Activated naive CD4-positive, alpha-beta T cell treated with anti-CD3 and anti-CD28 coated beads, Interleukin-2, amount 50 U/mL, for 16 hours (primary cell): ENCODE data around the gene SMIM22.
"Not testable (repeated sequence)": the region's sequence is repeated elsewhere in the genome, so short reads cannot be mapped to it uniquely, and the experiment has no call there.

ENCODE experiments used
- DNase-seq: peaks from one replicate; pipeline ENCODE4 v3.0.0-alpha.2; 2020

The SMIM22 gene

DNA sequence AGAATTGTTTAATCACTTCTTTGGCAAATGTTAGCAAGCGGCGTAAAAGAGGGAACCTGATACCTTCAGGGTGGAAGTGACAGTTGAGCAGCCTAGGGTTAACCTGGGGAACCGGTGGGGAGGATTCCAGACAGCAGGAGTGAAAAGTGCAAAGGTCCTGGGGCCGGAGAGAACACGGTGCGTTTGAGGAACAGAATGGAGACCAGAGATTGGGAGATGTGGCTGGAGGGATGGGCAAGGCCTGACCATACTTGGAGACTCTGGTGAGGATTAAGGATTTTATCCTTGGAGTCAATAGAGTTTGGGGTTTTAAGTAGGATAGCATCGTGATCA, 25.9 kb upstream of the SMIM22 start:
- no peak for DNase-seq

DNA sequence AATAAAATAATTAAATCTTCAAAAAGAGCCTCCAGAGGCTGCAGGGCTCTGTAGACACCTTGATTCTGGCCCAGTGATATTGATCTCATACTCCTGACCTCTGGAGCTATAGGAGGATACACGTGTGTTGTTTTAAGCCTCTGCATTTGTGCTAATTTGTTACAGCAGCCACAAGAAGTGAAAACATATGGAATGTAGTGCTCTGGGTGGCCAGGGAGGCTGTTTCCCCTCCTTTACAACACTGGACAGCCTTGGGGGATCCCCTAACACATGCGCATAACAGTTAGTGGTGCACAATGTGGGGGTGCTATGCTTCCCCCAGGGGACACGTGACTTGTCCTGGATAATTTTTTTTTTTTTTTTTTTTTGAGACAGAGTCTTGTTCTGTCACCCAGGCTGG, 23.5 kb upstream of the SMIM22 start:
- DNase-seq, result no peak

DNA sequence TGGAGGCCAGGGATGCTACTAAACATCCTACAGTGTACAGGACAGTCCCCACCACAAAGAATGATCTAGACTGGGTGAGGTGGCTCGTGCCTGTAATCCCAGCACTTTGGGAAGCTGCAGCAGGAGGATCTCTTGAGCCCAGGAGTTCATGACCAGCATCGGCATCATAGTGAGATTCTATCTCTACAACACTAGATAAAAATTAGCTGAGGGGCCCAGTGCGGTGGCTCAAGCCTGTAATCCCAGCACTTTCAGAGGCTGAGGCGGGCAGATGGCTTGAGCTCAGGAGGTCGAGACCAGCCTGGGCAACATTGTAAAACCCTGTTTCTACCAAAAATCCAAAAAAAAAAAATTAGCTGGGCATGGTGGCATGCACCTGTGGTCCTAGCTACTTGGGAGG, 22.8 kb upstream of the SMIM22 start:
- no peak for DNase-seq

DNA sequence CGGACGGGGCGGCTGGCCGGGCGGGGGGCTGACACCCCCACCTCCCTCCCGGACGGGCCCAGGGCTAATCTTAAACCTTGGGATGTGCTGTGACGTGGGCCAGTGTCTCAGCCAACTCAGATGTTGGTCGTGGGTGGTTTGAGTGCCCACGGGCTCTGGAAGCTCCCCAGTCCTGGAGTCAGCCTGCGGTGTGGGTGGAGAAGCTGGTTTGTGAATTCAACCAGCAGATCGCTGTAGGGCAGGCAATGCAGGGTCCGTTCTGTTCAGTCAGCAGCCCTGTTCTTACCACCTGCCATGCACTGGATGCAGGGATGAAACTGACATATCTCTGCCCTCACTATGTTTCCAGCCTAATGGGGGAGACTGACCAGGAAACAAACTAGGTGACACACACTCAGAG, 20.2 kb upstream of the SMIM22 start:
- DNase-seq, result no peak

DNA sequence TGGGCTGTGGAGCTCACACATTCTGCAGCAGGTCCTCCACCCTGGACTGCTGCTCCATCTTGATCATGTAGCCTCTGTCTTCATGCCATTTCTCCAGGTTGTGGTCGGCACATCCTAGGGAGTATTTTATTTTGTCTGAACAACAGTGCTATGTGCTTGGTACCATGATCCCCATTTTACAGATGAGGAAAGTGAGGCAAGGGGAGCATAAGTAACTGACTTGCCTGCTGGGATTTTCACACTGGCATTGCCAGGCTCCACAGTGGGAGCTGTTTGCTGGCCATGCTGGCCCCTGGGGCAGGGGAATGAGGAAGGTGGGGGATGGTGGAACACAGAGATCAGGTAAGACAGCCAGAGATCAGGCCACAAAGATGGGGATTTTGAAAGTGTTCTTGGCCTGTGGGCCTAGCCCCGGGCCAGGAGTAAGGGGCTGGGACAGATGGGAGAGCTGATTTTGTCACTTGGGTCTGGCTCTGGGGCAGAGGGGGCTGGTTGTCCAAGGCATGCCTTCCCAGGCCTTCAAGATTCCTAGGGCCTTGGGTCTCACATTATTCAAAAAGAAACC, 18.9 kb upstream of the SMIM22 start:
- no peak for DNase-seq

DNA sequence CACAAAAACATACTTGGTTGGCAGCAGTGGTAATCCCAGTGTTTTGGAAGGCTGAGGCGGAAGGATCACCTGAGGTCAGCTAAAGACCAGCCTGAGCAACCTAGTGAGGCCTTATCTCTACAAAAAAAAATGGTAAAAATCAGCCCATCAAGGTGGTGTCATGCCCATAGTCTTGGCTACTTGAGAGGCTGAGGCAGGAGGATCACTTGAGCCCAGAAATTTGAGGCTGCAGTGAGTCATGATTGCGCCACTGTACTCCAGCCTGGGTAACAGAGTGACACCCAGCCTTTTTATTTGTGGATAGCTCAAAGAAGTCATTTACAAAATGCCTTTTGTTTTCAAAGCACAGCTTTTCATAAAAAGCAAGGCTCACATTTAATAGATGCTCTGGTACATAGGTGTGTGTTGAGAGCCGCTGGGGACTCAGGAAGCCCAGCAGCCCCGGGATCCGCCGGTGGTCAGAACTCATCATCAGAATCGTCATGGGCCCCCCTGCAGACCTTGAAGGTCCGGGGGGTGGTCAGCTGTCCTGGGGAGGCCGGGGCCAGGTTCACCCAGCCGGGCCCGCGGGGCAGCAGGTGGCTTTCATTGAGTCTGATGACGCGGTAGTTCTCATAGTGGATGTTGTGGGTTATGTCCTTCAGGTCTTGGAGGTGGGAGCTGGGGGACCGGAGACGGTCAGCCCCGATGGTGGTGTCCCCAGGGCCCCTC, 17.7 kb upstream of the SMIM22 start:
- no peak for DNase-seq

DNA sequence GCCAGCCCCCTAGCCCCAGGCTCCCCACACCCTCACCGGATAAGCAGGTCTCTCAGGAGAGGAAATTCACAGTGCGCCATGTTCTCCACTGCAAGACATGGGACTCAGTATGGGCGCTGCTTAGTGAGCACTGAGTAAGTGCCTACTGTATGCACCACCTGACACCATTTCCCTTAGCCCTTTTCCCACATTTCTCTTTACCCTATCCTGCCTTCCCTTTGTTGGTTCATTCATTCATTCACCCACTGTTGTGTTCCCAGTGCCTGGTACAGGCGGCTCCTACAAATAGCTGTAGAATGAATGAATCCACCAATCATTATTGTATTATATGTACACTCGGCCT, 17.1 kb upstream of the SMIM22 start:
- no peak for DNase-seq

DNA sequence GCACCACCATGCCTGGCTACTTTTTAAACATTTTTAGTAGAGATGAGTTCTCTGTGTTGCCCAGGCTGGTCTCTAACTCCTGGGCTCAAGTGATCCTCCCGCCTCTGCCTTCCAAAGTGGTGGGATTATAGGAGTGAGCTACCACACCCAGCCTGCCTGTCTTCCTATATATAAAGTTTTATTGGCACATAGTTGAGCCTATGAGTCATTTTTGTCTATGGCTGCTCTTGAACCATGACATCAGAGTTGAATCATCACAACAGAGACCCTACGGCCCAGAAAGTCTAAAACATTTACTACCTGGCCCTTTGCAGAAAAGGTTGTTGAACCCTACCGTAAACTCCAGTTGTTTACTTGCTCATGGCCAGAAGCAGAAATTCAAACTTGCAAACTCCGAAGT, 14.9 kb upstream of the SMIM22 start:
- no peak for DNase-seq

DNA sequence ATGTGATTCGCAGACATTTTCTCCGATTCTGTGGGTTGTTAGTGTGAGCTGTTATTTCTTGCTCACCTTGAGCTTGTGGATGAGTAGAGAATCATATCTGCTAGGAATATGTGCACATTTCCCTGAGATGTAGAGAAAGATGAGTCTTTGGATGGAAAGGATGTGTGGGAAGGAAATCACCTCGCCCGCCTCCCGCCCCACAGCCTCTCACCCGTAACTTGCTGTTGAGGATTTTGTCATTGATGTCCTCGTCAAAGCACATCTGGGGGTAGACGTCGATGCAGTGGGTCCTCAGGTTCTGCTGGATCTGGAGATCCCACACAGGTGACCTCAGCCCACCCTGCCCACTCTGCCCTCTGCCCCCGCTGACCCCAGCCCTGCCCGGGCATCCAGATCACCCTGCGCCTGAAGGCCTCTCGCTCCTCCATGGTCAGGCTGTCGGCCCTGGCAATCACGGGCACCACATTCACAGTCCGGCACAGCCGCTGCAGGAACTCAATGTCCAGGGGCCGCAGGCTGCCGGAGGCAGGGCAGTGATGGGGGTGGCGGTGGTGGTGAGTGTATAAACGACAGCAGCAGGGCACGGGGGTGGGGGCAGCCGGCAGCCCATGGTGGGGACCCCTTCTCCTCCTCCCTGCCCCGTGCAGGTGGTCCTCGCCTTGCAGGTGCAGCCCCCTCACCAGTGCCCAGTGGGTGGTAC, 11.8 kb upstream of the SMIM22 start:
- DNase-seq, result no peak

DNA sequence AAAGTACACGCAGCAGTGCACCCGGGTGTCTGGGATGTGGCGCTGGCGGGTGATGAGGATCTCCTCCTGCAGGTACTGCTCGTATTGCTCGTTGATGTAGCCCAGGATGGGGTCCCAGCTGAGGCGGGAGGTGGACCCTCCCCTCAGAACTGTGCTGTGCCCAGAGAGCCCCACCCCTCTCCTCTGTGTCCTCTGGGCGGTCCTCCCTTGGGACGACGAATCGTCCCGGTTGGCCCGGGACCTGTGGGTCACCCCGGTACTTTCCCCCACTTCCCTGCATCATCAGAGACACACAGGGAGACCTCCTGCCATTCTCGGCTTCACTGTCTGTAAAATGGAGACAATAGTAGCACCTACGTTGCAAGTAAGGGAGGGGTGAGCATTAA, 11.2 kb upstream of the SMIM22 start:
- DNase-seq, result no peak

DNA sequence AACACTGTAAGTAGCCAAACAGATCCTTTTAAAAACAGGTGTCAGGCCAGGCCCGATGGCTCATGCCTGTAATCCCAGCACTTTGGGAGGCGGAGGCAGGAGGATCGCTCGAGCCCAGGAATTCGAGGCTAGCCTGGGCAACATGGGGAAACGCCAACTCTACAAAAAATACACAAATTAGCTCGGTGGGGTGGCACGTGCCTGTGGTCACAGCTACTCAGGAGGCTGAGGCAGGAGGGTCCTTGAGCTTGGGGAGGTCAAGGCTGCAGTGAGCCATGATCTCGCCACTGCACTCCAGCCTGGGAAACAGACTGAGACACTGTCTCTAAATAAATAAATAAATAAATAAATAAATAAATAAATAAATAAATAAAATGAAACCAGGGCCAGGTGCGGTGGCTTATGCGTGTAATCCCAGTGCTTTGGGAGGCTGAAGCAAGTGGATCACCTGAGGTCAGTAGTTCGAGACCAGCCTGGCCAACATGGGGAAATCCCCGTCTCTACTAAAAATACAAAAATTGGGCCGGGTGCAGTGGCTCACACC, 10.7 kb upstream of the SMIM22 start:
- DNase-seq, result not testable (repeated sequence)

DNA sequence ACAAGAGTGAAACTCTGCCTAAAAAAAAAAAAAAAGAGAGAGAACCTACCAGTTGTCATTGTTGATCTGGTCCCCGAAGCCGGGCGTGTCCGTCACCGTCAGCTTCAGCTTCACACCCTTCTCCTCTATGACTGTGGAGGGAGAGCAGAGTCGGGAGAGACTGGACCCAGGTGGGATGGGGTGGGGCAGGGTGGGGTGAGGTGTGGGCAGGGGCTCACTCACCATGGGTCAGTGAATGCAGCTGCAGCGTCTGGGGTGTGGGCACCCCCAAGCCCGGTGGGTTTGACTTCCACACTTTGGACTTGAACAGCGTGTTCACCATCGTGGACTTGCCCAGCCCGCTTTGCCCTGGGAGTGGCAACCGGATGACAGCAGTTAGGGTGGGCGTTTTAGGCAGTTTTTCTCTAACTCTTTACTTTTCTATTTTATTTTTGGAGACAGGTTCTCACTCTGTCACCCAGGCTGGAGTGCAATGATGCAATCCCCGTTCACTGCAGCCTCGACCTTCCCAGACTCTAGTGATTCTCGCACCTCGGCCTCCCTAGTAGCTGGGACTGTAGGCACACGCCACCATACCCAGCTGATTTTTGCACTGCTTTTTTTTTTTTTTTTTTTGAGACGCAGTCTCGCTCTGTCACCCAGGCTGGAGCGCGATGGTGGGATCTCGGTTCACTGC, 9.3 kb upstream of the SMIM22 start:
- no peak for DNase-seq

DNA sequence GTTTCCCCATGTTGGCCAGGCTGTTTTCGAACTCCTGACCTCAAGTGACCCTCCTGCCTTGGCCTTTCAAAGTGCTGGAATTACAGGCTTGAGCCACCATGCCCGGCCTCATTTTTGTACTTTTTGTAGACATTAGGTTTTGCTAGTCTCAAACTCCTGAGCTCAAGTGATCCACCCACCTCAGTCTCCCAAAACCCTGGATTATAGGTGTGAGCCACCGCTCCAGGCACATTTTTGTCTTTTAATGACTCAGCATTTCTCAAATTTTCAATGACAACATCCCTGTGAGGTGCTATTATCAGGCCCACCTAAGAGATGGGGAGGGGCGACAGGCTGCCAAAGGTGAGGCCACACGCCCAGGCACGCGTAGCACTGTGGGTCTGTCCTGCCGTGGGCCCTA, 8.1 kb upstream of the SMIM22 start:
- DNase-seq, result no peak

DNA sequence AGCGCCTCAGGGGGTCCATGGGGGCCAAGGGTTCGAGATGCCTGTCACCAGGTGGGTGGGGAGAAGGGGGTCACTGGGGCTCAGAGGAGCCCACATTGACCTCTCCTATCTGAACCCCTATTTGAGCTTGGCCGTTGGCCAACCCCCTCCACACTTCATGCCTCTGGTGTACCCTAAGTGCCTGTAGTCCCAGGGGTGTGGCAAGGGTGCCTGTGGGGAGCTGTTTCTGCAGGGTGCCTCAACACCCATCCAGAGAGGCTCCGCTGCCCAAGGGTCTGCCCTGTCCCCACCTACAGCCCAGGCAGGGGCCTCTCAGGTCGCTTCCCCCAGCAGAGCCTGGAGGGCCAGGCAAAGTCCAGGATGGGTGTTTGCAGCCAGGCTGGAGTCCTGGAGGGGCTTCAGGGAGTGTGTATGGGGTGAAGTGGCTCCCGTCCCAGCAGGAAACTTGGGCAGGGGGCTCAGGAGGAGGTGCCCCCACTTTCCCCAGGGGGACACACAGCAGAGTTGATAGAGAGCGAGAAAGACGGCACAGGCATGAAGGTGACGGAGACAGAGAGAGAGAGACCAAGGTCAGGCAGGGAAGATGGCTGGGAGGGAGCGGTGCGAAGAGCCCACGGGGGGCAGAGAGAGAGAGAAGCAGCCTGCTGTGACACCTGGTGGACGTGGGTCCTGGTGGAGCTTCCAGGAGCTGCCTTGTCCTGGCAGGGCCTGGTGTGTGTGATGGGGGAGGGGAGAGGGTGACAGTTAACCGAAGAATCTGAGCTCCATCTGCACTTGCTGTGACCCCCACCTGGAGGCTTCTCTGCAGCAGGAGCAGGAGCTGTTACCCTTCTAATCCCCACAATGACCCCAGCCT, 7.3 kb upstream of the SMIM22 start, which contains the start of gene SEPTIN12:
Gene SEPTIN12 (minus strand): TSS at position 719 of the 856 bp plus-strand sequence. CDS start 700 bp downstream, at position 19.
- no peak for DNase-seq

DNA sequence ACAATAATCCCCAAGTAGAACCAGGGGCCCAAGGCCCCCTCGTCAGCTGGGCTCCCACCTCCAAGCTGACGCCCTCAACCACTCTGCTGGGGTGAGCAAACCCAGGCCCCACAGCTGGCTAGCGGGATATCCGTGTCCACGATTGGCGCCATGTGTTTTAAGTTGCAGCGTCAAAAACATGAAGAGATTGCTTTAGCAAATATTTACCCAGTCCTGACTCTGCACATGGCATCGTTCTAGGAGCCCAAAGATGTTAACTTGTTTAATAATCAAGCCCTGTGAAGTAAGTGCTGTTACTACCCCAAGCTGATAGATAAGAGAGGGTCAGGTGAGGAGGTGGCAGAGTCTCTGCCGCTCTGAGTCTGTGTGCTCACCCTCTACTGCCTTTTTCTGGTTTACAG, 6.7 kb upstream of the SMIM22 start:
- no peak for DNase-seq

DNA sequence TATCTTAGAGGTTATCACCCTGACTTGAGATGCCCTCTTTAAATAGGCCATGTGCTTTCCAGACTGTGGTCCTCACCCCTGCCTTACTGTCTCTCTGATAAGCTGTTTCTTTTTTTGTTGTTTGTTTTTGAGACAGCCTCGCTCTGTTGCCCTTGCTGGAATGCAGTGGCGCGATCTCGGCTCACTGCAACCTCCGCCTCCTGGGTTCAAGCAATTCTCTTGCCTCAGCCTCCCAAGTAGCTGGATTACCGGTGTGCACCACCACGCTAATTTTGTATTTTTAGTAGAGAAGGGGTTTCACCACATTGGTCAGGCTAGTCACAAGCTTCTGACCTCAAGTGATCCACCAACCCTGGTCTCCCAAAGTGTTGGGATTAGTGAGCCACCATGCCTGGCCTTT, 6.3 kb upstream of the SMIM22 start:
- DNase-seq, result no peak

DNA sequence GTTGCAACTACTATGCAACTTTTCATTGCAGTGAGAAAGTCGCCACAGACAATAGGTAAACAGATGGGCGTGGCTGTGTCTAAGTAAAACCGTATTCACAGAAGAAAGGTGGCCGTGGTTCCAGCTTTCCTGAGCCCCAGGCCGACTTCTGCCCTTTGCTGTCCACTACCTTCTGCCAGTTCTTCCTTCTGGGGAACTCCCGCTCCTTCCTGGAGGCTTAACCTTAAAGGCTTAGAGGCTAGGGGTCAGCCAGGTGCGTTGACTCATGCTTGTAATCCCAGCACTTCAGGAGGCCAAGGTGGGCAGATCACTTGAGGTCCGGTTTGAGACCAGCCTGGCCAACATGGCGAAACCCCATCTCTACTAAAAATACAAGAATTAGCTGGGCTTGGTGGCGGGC, 4.9 kb upstream of the SMIM22 start:
- no peak for DNase-seq

DNA sequence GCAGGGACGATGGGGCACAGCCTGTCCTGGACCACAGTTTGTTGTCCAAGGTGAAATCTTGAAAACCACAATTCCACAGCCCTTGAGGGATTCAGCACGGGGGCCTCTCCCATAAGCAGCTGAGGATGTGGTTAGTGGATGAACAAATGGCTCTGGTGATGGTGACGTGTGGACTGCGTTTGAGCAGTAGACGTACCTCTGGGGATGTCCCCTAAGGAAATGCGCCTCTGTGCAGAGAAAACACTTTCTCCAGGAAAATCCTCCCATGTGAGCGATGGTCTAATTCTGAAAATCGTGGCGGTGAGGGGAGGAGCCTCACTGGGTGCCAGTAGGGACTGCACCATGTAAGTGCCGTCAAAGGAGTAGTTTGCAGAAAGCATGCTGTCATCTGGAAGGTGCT, 4.3 kb upstream of the SMIM22 start:
- DNase-seq, result no peak

DNA sequence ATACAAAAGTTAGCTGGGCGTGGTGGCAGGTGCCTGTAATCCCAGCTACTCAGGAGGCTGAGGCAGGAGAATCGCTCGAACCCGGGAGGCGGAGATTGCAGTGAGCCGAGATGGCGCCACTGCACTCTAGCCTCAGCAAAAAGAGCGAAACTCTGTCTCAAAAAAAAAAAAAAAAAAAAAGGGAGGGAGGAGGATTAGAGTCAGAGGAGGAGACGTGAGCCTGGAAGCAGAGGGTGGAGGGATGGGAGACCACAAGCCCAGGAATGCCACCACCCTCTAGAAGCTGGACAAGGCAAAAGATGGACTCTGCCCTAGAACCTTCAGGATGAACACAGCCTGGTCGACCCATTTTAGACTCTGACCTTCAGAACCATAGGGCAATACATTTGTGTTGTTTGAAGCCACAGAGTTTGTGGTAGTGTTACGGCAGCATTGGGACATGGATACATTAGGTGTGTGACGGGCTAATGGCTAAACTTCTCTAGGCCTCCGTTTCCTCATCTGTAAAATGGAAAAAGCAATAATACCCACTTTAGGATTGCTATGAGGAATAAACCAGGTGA, 2.1 kb upstream of the SMIM22 start:
- no peak for DNase-seq

DNA sequence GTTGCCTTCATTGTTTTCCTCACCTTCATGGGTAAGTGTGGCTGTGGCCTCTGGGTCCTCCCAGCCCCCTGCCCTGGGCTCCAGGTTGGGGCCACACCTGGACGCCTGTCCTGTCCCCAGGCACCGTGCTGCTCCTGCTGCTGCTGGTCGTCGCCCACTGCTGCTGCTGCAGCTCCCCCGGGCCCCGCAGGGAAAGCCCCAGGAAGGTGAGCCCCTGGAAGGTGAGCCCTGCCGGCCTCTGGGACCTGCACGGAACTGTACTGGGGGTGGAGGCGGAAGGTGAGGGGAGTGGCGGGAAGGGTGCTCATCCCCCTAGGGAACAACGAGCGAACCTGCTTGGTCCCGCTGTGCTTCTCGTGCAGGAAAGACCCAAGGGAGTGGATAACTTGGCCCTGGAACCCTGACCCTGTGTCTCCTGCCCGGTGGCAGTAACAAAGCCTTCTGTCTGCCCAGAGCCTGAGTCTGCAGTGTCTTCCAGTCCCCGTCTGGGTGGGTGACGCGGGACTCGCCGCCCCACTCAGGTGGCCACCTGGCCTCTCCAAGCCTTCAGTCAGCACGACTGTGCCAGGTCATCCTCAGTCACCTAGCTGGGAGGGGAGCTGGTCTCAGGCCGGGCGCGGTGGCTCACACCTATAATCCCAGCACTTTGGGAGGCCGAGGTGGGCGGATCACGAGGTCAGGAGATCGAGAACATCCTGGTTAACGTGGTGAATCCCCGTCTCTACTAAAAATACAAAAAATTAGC, 831 bp downstream of the SMIM22 start:
- no peak for DNase-seq

DNA sequence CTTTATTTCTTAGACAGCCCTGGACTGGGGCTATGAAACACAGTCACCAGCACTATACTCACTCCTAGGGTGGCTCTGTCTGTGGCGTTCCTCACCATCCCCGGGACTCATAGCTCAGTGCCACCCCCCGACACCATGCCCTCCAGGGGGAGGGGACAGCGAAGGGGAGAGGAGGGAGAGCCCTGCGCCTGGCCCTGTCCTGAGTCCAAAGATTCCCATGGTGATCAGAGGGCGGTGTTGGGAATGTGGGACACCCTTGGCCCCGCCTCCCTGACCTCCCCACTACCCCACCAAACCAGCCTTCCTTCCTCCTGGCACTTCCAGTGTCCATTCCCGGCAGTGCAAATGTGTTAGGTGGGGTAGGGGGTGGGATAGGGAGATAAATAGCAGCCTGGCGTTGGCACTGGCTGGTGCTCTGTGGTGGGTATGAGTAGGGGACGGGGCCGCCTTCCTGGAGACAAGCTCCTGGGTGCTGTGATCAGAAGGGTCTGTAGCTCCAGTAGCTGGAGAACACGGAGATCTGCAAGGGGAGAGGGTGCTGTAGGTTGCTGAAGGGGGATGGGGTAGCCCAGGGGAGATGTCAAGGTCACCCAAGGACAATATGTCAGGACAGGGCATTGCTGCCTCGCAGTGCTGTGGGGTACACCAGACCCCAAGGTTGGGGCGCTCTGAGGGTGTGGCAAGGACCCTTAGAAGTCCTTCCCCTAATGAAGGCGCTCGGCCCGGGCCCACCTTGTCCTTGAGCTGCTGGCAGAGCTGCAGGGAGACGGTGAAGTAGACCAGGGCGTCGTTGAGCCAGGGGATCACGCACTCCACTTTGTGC, 2.0 kb downstream of the SMIM22 start:
- no peak for DNase-seq
